ENCODE data around the gene AASDH. TPM values are rescaled to one million over a fixed set of nuclear protein-coding genes. Genes with fewer than 3 reads are reported as not detected.

The AASDH gene
- total and polyA plus RNA-seq, 2 of the 13 experiments (the other 11 are each of a cell fraction or from before 2014, with no cell fraction given): 12.6 to 14.1 TPM

DNA sequence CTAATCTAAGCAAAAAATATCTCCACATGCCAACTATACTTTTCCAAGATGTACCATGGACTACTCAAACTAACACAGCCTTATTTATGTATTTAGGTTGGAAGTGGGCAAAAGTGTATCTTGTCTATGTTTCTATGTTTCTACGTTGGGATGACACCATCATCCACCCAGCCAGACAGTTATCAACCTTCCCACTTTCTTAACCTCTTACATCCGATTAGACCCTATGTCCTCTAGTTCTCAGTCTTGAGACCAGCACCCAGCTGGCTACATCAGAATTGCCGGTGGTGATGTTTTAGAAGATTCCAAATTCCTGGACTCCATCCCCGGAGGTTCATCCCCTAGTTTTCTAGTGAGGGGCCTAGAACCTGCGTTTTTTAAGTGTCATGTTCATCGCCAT, 1.0 kb upstream of the AASDH start:
- WGBS (ENCODE audit: low lambda C conversion rate): 11% methylated on average over 6 of the region's 6 CpGs
- FAIRE-seq: no peak
- POLR2A ChIA-PET: interaction anchor here (1.0 to 2.4 kb wide), 2 partner anchors 48 to 94 kb away, joined by 5 to 67 read pairs; partner anchors contain the start of genes PAICS and PPAT
- no peak for DNase-seq (ENCODE audit: low spot score)
- H3K4me3 ChIP-seq (replicated peaks in 1 of 3; ENCODE audit: insufficient read depth in 1 of 3, low read depth in 2 of 3, low read length in 3 of 3): peak overlapping the region; percentile 71 to 87 (median 85)
- no peaks in the 10 kb centered on the region for H3K36me3 ChIP-seq (replicated peaks in 1 of 2; ENCODE audit: control insufficient read depth in 1 of 2, insufficient read depth in 2 of 2, low read length in 2 of 2)
- H4K20me1 ChIP-seq (ENCODE audit: insufficient read depth, low read length): no peaks in the 10 kb centered on the region
- TF ChIP-seq ZFP82 (CRISPR knock-in tag; IDR thresholded peaks at IDR 0.05; ENCODE audit: borderline replicate concordance) (no peak), ZMYM4 (CRISPR knock-in tag; IDR thresholded peaks at IDR 0.05) (no peak), ZNF235 (CRISPR knock-in tag; IDR thresholded peaks at IDR 0.05; ENCODE audit: borderline replicate concordance) (no peak), ZNF766 (CRISPR knock-in tag; IDR thresholded peaks at IDR 0.05; ENCODE audit: borderline replicate concordance) (no peak), PATZ1 (CRISPR knock-in tag; IDR thresholded peaks at IDR 0.05) (no peak), IKZF4 (CRISPR knock-in tag; IDR thresholded peaks at IDR 0.05; ENCODE audit: borderline replicate concordance, low read depth, not compliant biosample characterization) (no peak), GATAD2A (CRISPR knock-in tag; IDR thresholded peaks at IDR 0.05) (no peak), NFYB (CRISPR knock-in tag; IDR thresholded peaks at IDR 0.05) (no peak), RXRA (CRISPR knock-in tag; IDR thresholded peaks at IDR 0.05) (no peak), ZNF652 (CRISPR knock-in tag; IDR thresholded peaks at IDR 0.05; ENCODE audit: borderline replicate concordance, low read depth) (no peak), CC2D1A (CRISPR knock-in tag; IDR thresholded peaks at IDR 0.05) (no peak), ELF1 (CRISPR knock-in tag; IDR thresholded peaks at IDR 0.05) (no peak), RAD51 (IDR thresholded peaks at IDR 0.05; ENCODE audit: borderline replicate concordance) (no peak), SETDB1 (CRISPR knock-in tag; IDR thresholded peaks at IDR 0.05; ENCODE audit: borderline replicate concordance) (no peak), ZFYVE20 (CRISPR knock-in tag; IDR thresholded peaks at IDR 0.05; ENCODE audit: borderline replicate concordance, low read depth) (no peak), RNF2 (conservative IDR thresholded peaks at IDR 0.05; ENCODE audit: low read depth) (no peak)
- TF ChIP-seq, protein P1, sequence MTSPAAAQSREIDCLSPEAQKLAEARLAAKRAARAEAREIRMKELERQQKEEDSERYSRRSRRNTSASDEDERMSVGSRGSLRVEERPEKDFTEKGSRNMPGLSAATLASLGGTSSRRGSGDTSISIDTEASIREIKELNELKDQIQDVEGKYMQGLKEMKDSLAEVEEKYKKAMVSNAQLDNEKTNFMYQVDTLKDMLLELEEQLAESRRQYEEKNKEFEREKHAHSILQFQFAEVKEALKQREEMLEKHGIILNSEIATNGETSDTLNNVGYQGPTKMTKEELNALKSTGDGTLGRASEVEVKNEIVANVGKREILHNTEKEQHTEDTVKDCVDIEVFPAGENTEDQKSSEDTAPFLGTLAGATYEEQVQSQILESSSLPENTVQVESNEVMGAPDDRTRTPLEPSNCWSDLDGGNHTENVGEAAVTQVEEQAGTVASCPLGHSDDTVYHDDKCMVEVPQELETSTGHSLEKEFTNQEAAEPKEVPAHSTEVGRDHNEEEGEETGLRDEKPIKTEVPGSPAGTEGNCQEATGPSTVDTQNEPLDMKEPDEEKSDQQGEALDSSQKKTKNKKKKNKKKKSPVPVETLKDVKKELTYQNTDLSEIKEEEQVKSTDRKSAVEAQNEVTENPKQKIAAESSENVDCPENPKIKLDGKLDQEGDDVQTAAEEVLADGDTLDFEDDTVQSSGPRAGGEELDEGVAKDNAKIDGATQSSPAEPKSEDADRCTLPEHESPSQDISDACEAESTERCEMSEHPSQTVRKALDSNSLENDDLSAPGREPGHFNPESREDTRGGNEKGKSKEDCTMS (CRISPR knock-in tag; conservative IDR thresholded peaks at IDR 0.05): no peak
- H3K4me2 ChIP-seq (ENCODE audit: low read depth, low read length): peak overlapping the region; percentile 77
- H3K79me2 ChIP-seq (ENCODE audit: insufficient read depth, low read length): peaks cover 25% of the 10 kb centered on the region
- CTCF ChIA-PET (ENCODE audit: low intra/inter-chr PET ratio, low total read pairs): no interaction called here
- no TSS peak for BruUV-seq (replicated peaks)
- peaks cover 28% of the 10 kb centered on the region for H3K4me1 ChIP-seq (ENCODE audit: insufficient read depth, low read length)
- H2AFZ ChIP-seq (ENCODE audit: low read length): no peak overlapping the region
- peak overlapping the region; percentile 97 for H3K27ac ChIP-seq (ENCODE audit: extremely low read length, insufficient read depth, low read length)
- no peaks in the 10 kb centered on the region for H3K9me3 ChIP-seq (ENCODE audit: low read length)
- intact Hi-C loops (cut with micrococcal nuclease; ENCODE audit: unreplicated experiment) (loop anchor here (5.0 kb wide), 1 partner anchor 441 kb away; the partner anchor contains the start of gene CEP135), in situ Hi-C loops (cut with HindIII; ENCODE audit: extremely low pct_ligation_motif_present, low pct_unique_long_range_greater_than_20kb) (no loop called here)
- H3K9ac ChIP-seq (ENCODE audit: insufficient read depth, low read depth, low read length): peak overlapping the region; percentile 94
- no peaks in the 10 kb centered on the region; a peak in 1 of 5 replicates for H3K27me3 ChIP-seq (ENCODE audit: control insufficient read depth in 1 of 2, insufficient read depth in 2 of 2, low read length in 2 of 2)
- no peak for ATAC-seq

Measured in HepG2 (cell line).